K562 (cell line): ENCODE measurements around the gene GPR142. TPM values are rescaled to one million over a fixed set of nuclear protein-coding genes. Genes with fewer than 3 reads are reported as not detected.

Experiments
- ATAC-seq: fragments of 200-7000 bp; cut with Tn5 transposase; 3 replicates; pipeline ENCODE4 v1.9.1; 2020; ENCODE audit warnings: moderate library complexity
- BruUV-seq: library from RNA; stranded (reverse); fragments of 400-500 nt; replicated peaks from 2 replicates; lab custom pipeline; 2021; lab: Mats Ljungman, UMichigan
- CTCF ChIA-PET: fragments of 300-600 bp; formaldehyde crosslinking; extraction: SDS; loops from one replicate; lab custom pipeline; 2021; ENCODE audit warnings: low intra/inter-chr PET ratio; lab: Yijun Ruan, JAX
- POLR2A ChIA-PET: fragments of 300-600, 350-650 bp; sonication (Branson Sonifier 250); formaldehyde crosslinking; extraction: SDS; loops from one replicate; lab custom pipeline; 2021; ENCODE audit warnings: antibody characterized with exemption, inconsistent platforms; lab: Yijun Ruan, JAX
- DNase-seq, 4 experiments: peaks; one replicate each; pipeline versions ENCODE4 v3.0.0 to v3.0.0-alpha.2; 2011 to 2018; ENCODE audit warnings: low spot score in 3 of 4, mixed read lengths in 3 of 4; ENCODE audit errors: extremely low read depth in 1 of 4
- FAIRE-seq: peaks from 2 replicates; lab custom pipeline; 2011; peaks lifted over from hg19 to GRCh38; lab: Jason Lieb, UNC
- H2AFZ ChIP-seq: 2 replicates; pipeline ENCODE4 v1.6.0; 2011; ENCODE audit warnings: low read depth, low read length, control low read depth, inconsistent platforms
- H3K27ac ChIP-seq: fragments of 200-600 bp; 3 replicates; pipeline ENCODE4 v1.8.0; 2011; ENCODE audit warnings: low read depth, mild to moderate bottlenecking, control low read depth, inconsistent platforms, low read length, moderate library complexity, mixed read lengths; ENCODE audit errors: extremely low read depth
- H3K27me3 ChIP-seq, 2 experiments: fragments of 300-600 bp in 1 of 2; 2 replicates in 1 of 2; 3 replicates in 1 of 2; pipeline versions ENCODE4 v1.6.0 to v1.8.0; 2011; ENCODE audit warnings: inconsistent platforms in 2 of 2, low read length in 2 of 2, mild to moderate bottlenecking in 1 of 2, mixed read lengths in 1 of 2, moderate library complexity in 1 of 2; ENCODE audit not compliant: control insufficient read depth in 2 of 2, insufficient read depth in 2 of 2
- H3K36me3 ChIP-seq: fragments of 300-600 bp; 3 replicates; pipeline ENCODE4 v1.8.0; 2011; ENCODE audit warnings: mild to moderate bottlenecking, low read length, inconsistent platforms; ENCODE audit not compliant: control insufficient read depth, insufficient read depth
- H3K4me1 ChIP-seq, 2 experiments: fragments of 200-600 bp in 1 of 2; replicated peaks in 1 of 2; 2 replicates in 1 of 2; 3 replicates in 1 of 2; pipeline versions ENCODE4 v1.5.1 to v1.8.0; 2011; ENCODE audit warnings: inconsistent platforms in 2 of 2, low read length in 2 of 2, mild to moderate bottlenecking in 1 of 2, mixed read lengths in 1 of 2, moderate library complexity in 1 of 2; ENCODE audit not compliant: control insufficient read depth in 2 of 2, insufficient read depth in 2 of 2
- H3K4me2 ChIP-seq: 2 replicates; pipeline ENCODE4 v1.6.1; 2011; ENCODE audit warnings: low read length, control low read depth, inconsistent platforms, mixed read lengths; ENCODE audit not compliant: insufficient read depth
- H3K4me3 ChIP-seq: fragments of 200-600 bp; sonication (generic), shearing (Covaris generic); 2 replicates; pipeline ENCODE4 v1.5.1; 2016; ENCODE audit warnings: control low read depth, inconsistent platforms
- H3K79me2 ChIP-seq: fragments of 200-600 bp; 3 replicates; pipeline ENCODE4 v1.8.0; 2011; ENCODE audit warnings: low read length, inconsistent platforms; ENCODE audit not compliant: control insufficient read depth, insufficient read depth
- H3K9ac ChIP-seq, 2 experiments: 2 replicates each; pipeline versions ENCODE4 v1.6.0 to v1.6.1; 2011; ENCODE audit warnings: low read depth in 2 of 2, low read length in 2 of 2, control low read depth in 1 of 2, inconsistent platforms in 1 of 2, mild to moderate bottlenecking in 1 of 2, mixed read lengths in 1 of 2; ENCODE audit not compliant: insufficient read depth in 1 of 2
- H3K9me1 ChIP-seq: one replicate; pipeline ENCODE4 v1.6.0; 2011; ENCODE audit warnings: inconsistent platforms, mild to moderate bottlenecking, low read length, moderate library complexity; ENCODE audit not compliant: control insufficient read depth, insufficient read depth
- H3K9me3 ChIP-seq: replicated peaks from 2 replicates; pipeline ENCODE4 v1.5.1; 2011; ENCODE audit warnings: low read depth, low read length, inconsistent platforms; ENCODE audit not compliant: control insufficient read depth, insufficient read depth
- H4K20me1 ChIP-seq: replicated peaks from 2 replicates; pipeline ENCODE4 v1.6.1; 2011; ENCODE audit warnings: low read length, inconsistent platforms, mixed read lengths; ENCODE audit not compliant: control insufficient read depth, insufficient read depth
- CBFA2T2 ChIP-seq: fragments of 450-650 bp; conservative IDR thresholded peaks from 2 replicates; pipeline ENCODE4 v1.6.1; 2017; ENCODE audit warnings: mild to moderate bottlenecking
- CBFB ChIP-seq: sonication (generic); formaldehyde crosslinking; IDR thresholded peaks from 2 replicates; pipeline ENCODE4 v1.4.0; 2020; ENCODE audit warnings: mild to moderate bottlenecking, missing genetic modification reagents
- EP400 ChIP-seq: fragments of 450-650 bp; IDR thresholded peaks from 2 replicates; pipeline ENCODE4 v1.6.1; 2017; ENCODE audit warnings: antibody characterized with exemption, mild to moderate bottlenecking, moderate library complexity
- FOXA1 ChIP-seq: fragments of 450-650 bp; IDR thresholded peaks from 2 replicates; pipeline ENCODE4 v1.6.1; 2016; ENCODE audit warnings: mild to moderate bottlenecking, borderline replicate concordance
- FOXK2 ChIP-seq, 2 experiments: fragments of 450-650 bp; IDR thresholded peaks in 1 of 2; conservative IDR thresholded peaks in 1 of 2; 2 replicates each; pipeline ENCODE4 v1.6.1; 2016; ENCODE audit warnings: low read depth in 2 of 2, mild to moderate bottlenecking in 1 of 2
- GTF2B ChIP-seq: IDR thresholded peaks from 2 replicates; pipeline ENCODE4 v1.6.1; 2011; ENCODE audit not compliant: insufficient read length; ENCODE audit errors: extremely low read depth
- NCOA6 ChIP-seq: fragments of 450-650 bp; IDR thresholded peaks from 2 replicates; pipeline ENCODE4 v1.6.1; 2017; ENCODE audit warnings: mild to moderate bottlenecking
- NCOR1 ChIP-seq: fragments of 450-650 bp; IDR thresholded peaks from 2 replicates; pipeline ENCODE4 v1.6.1; 2016; ENCODE audit warnings: mild to moderate bottlenecking, moderate library complexity
- POLR2AphosphoS2 ChIP-seq: IDR thresholded peaks from 2 replicates; pipeline ENCODE4 v1.6.1; 2012; ENCODE audit warnings: low read length, improper control_type of control experiment
- POLR2AphosphoS5 ChIP-seq: IDR thresholded peaks from 2 replicates; pipeline ENCODE4 v1.6.1; 2011; ENCODE audit warnings: mild to moderate bottlenecking, low read depth, low read length, moderate library complexity; ENCODE audit not compliant: control insufficient read depth, insufficient read depth
- RBM25 ChIP-seq: fragments of 200-400 bp; formaldehyde crosslinking; IDR thresholded peaks from 2 replicates; pipeline ENCODE4 v1.6.1; 2018; ENCODE audit warnings: low read length, low read depth, moderate library complexity; ENCODE audit not compliant: severe bottlenecking
- SRSF7 ChIP-seq: fragments of 200-400 bp; formaldehyde crosslinking; optimal IDR thresholded peaks from 2 replicates; pipeline ENCODE3; 2017; ENCODE audit warnings: mild to moderate bottlenecking, low read depth, low read length
- TBP ChIP-seq: optimal IDR thresholded peaks from 2 replicates; pipeline ENCODE3; 2011; ENCODE audit warnings: low read depth, low read length, improper control_type of control experiment
- ZBTB12 ChIP-seq: fragments of 250-450 bp; sonication (Bioruptor Pico); IDR thresholded peaks from 2 replicates; pipeline ENCODE4 v1.4.0; 2020
- ZFP1 ChIP-seq: fragments of 450-650 bp; formaldehyde crosslinking; IDR thresholded peaks from 2 replicates; pipeline ENCODE4 v1.4.0; 2020; ENCODE audit warnings: mild to moderate bottlenecking, mixed read lengths
- ZNF232 ChIP-seq: sonication (generic); formaldehyde crosslinking; IDR thresholded peaks from 2 replicates; pipeline ENCODE4 v1.8.0; 2022; ENCODE audit warnings: mild to moderate bottlenecking, missing genetic modification reagents
- ZNF384 ChIP-seq: IDR thresholded peaks from 2 replicates; pipeline ENCODE4 v1.6.1; 2012; ENCODE audit warnings: low read depth, low read length, improper control_type of control experiment
- ZNF395 ChIP-seq: fragments of 200-800 bp; sonication (Bioruptor generic); IDR thresholded peaks from 2 replicates; pipeline ENCODE4 v1.6.1; 2017; ENCODE audit warnings: missing genetic modification characterization, missing compliant biosample characterization
- WGBS: fragments of 100-300 bp; shearing (Covaris generic); methylation state at CpG from one replicate; pipeline ENCODE4 v1.1.6; 2016; ENCODE audit warnings: low coverage, mixed read lengths; ENCODE audit not compliant: insufficient coverage; ENCODE audit errors: missing lambda C conversion rate; 5-methylcytosine and 5-hydroxymethylcytosine counted together
- in situ Hi-C: fragments of 300-500 bp; cut with MboI; formaldehyde crosslinking; loops from 4 replicates; pipeline ENCODE4 v1.15.0; 2018; ENCODE audit warnings: inconsistent platforms, mixed read lengths
- intact Hi-C: fragments of 100-400 bp; cut with micrococcal nuclease; formaldehyde crosslinking; loops from 2 replicates; pipeline ENCODE4 v1.14.2; 2022
- polyA plus RNA-seq, 8 experiments: library from polyadenylated mRNA; depleted of rRNA in 4 of 8; stranded (reverse) in 5 of 8; unstranded in 3 of 8; fragments of >200 nt; fragmentation: Nextera tagmentation in 2 of 8; fragmentation: Illumina TruSeq in 1 of 8; extraction: Ambion mirVana in 2 of 8; extraction: Trizol in 1 of 8; gene quantifications; 2 replicates each; pipeline versions ENCODE4 v1.2.1 to v1.2.3, GENCODE V29; 2011 to 2014; ENCODE audit warnings: inconsistent platforms in 1 of 8, missing spikeins in 1 of 8
- total RNA-seq, 7 experiments: library from RNA; depleted of rRNA in 6 of 7; stranded (reverse); fragments of >200 nt in 6 of 7; fragmentation: Illumina TruSeq in 2 of 7; extraction: Trizol in 2 of 7; gene quantifications; 2 replicates each; pipeline versions ENCODE4 v1.2.1 to v1.2.3, GENCODE V29; 2011 to 2021; ENCODE audit warnings: low replicate concordance in 1 of 7

GPR142 gene
- total and polyA plus RNA-seq, 9 of the 15 experiments (the other 6 are each of a cell fraction or from before 2014, with no cell fraction given) = not detected

GRCh38 chr17:74417178-74418045 lies 50.1 kb downstream of the GPR142 start:
- ATAC-seq = no peak
- ChIA-PET POLR2A (interaction anchor here (0.6 to 1.3 kb wide), 7 partner anchors 8 to 949 kb away, joined by 3 to 4 read pairs (median 3); no protein-coding TSS in a partner anchor), CTCF (no interaction called here)
- no TSS peak for BruUV-seq
- FAIRE-seq = no peak
- DNase-seq = no peak
- peaks cover 5 to 6% of the 10 kb centered on the region in 2 experiments; a peak in 3 of 5 replicates for H3K4me1 ChIP-seq
- 11% methylated on average over 11 of the region's 12 CpGs for WGBS
- no peaks in the 10 kb centered on the region for H3K79me2 ChIP-seq
- H4K20me1 ChIP-seq = 0 out of 2 replicates have a peak, but pooled peaks cover 4% of the 10 kb centered on the region
- no peak overlapping the region for H3K4me2 ChIP-seq
- no peak overlapping the region for H3K27ac ChIP-seq
- in situ Hi-C loops = no loop called here
- no peak overlapping the region for H2AFZ ChIP-seq
- H3K9me3 ChIP-seq = no peaks in the 10 kb centered on the region
- H3K9me1 ChIP-seq = no peaks in the 10 kb centered on the region
- peaks cover 13 to 55% of the 10 kb centered on the region in 2 experiments for H3K27me3 ChIP-seq
- intact Hi-C loops = no loop called here
- H3K4me3 ChIP-seq = no peak overlapping the region
- no peak overlapping the region for H3K9ac ChIP-seq
- no peaks in the 10 kb centered on the region for H3K36me3 ChIP-seq
- TF ChIP-seq GTF2B (no peak), CBFB (CRISPR knock-in tag) (no peak), ZFP1 (CRISPR knock-in tag) (no peak), CBFA2T2 (no peak), SRSF7 (no peak), NCOA6 (no peak), ZNF384 (no peak), TBP (peak; percentile 63), POLR2AphosphoS2 (no peak), ZBTB12 (CRISPR knock-in tag) (no peak), ZNF395 (CRISPR knock-in tag) (no peak), ZNF232 (CRISPR knock-in tag) (no peak), FOXA1 (no peak), FOXK2 (conservative IDR thresholded peaks at IDR 0.05 in 1 of 2, IDR thresholded peaks at IDR 0.05 in 1 of 2; ENCODE audit: low read depth in 2 of 2) (no peak), NCOR1 (no peak), POLR2AphosphoS5 (no peak), RBM25 (no peak), EP400 (no peak)
